HG03469 (cell line): Measurements from ENCODE around the gene WDR1.
A peak's percentile ranks its signal among the peaks of the same experiment; 100 is the strongest.

Source experiments
- ATAC-seq: cut with Tn5 transposase; IDR thresholded peaks from one replicate; pipeline ENCODE4 v1.9.1; 2021; ENCODE audit warnings: mild to moderate bottlenecking, moderate library complexity, moderate number of reproducible peaks; ENCODE audit not compliant: unreplicated experiment

The WDR1 gene

GRCh38 chr4:10116569-10117358 is at the start of gene WDR1:
WDR1 (minus strand) TSS chr4:10116799; CDS start chr4:10116666, 133 bp downstream.
- peak; percentile 88 for ATAC-seq

GRCh38 chr4:10164877-10165283 is 48.3 kb upstream of the WDR1 start:
- ATAC-seq: no peak

GRCh38 chr4:10163296-10163695 is 46.7 kb upstream of the WDR1 start:
- no peak for ATAC-seq

- ATAC-seq: no peak
Measured at GRCh38 chr4:10162341-10163000, 45.9 kb upstream of the WDR1 start.

DNA sequence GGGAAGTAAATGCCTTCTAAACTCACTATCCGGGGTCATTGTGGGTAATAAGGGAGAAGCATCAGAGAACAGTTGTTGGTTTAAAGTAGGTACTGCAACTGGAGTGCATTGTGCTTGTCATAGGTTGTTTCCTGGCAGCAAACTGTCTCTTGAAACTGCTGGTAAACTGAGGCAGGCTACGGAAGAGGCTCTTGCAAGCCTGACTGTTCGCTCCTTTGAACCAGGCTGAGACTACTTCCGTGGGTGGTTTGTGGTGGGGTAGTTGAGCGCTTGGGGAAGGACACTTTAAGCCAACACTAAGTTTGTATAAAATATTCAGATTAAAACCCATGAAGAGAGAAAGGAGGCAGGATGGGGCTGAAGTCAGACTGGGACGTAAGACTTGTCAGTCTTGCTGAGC is 45.2 kb upstream of the WDR1 start:
- no peak for ATAC-seq

- no peak for ATAC-seq
Measured at GRCh38 chr4:10161146-10161545, 44.5 kb upstream of the WDR1 start.

DNA sequence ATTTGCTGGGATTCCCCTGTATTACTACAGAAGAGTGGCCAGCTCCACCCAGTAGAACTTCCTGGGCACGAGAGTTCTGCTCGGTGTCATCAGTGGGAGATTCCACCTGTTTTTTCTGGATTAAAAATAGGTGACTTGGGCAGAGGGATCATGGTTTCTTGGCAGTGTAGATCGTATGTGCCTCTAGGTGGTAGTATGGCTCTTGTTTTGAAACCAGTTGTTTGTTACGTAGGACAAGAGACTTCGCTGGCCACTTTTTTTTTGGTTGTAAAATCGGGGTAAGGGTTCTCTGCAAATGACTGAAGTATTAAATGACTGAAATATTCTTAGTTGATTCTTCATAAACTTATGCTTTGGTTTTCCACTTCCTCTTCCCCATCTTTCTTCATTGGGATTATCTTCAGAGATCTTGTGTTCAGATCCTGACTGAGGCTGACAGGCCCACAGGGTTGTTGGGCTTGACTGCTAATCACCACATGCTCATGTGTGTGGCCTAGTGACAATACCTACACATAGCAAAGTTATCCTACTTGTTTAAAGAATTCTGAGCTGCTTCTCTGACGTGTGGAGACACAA is 43.8 kb upstream of the WDR1 start:
- no peak for ATAC-seq

DNA sequence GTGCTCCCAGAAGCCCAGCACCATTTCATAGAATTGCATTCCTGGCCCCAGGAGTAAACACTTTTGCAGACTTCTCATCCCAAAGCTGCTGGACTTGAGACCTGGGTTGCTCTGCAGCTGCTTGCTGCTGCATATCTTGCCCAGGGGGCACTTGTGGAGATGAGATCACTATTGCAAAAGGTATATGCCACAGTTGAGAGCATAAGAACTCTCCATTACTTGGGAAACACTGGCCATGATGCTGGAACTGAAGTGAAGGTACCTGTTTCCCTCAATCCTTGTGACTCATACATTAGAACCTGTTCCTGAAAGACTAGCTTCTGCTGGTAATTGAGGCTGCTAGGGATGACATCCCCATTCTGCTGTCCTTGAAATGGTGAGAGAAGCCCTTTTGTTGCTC is 43.1 kb upstream of the WDR1 start:
- ATAC-seq: no peak

GRCh38 chr4:10158333-10158942 is 41.8 kb upstream of the WDR1 start:
- no peak for ATAC-seq

GRCh38 chr4:10157478-10158332 is 41.1 kb upstream of the WDR1 start:
- ATAC-seq: peak; percentile 67

GRCh38 chr4:10154241-10154640 is 37.6 kb upstream of the WDR1 start:
- ATAC-seq: no peak

DNA sequence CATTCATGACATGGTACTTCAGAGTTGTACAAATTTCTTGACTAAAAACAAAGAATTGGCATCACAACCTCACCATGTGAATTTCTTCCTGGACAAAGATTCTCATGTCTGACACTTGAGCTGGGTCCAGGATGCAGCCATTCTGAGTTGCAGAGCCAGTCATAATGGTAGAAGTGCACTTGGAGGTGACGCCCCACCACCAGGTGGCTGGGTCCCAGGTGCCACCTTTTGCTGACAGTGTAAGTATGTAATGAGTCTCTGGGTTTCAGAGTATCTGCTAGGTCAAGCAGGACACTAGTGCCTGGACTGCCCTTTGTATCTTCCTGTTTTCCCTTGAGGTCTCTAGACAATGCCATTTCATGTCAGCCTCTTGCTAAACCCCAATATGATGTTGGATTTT is 36.6 kb upstream of the WDR1 start:
- no peak for ATAC-seq

DNA sequence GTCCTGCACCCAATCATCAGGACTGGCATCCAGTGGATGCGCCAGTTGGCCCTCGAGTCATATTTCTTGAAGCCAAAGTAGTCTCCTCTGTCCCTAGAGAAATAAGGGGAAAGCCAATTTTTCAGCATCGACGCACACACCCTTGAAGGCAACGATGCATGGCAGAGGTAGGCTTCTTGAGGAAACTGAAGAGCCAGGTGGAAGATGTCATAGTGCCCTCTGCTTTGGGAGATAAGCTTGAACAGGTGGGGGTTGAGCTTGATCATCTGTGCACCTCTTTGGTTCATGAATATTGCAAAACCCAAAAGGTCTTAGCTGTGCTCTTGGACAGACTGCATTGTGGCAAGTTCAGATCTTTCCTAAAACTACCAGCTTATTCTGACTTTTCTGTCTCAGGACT is 34.6 kb upstream of the WDR1 start:
- ATAC-seq: peak; percentile 65

DNA sequence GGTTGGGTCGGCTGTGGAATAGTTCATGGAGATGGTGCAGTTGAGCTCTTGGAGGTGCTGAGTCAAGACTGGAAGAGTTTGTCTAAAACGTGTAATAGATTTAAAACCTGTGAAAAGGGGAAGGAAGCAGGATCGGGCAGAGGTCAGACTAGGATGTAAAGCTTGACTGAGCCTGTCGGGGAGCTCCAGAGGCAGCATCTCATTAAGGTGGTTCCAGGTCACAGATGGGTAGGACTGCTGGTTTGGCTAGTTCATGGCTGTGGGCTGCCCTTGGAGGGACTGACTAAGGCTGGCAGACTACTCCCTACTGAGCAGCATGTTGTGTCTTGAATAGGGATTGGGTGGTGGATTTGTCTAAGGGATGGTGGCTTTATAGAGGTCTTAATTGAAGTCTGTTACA is 28.4 kb upstream of the WDR1 start:
- ATAC-seq: no peak

- ATAC-seq: no peak
Measured at GRCh38 chr4:10144479-10144878, 27.9 kb upstream of the WDR1 start.

GRCh38 chr4:10143171-10143570 is 26.6 kb upstream of the WDR1 start:
- no peak for ATAC-seq

DNA sequence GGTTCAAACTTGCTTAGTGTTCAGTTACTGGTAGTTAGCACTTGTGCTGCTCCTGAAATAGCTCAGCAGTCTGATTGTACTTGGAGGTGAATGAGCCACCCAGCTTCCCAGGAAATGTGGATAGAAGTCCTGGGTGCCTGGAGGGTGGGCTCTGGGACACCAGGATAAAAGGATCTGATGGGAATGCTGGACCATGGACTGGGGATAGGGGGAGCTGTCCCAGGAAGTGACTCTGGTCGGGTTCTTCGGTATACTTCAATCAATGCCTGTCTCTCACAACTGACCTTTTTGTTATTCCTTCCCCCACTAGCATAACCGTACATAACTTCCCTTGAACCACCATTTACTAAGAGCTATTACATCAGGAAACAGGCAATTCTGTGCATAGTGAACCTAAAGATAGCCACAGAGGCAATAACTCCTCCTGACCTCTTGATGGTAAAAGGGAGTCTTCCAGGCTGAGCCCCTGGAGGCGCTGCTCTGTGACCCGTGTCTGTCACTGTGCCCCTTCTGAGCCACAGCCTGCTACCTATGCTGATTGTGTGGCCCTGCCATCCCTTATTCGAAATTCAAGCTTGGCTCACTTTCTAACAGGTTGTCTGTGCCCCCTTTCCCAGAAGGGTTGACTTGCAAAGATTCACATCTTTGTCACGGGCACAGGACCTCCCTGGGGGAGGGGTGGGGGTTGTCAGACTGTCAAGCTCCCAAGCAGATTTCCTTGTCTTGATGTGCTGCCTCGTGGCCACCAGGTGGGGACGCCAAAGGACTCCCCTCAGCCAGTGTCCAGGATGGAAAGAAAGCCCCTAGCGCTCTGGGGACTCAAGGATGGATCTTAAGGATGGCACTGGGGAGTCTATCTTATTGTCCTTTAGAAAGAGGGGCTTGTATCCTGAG is 24.5 kb upstream of the WDR1 start:
- ATAC-seq: no peak

- no peak for ATAC-seq
Measured at GRCh38 chr4:10139518-10139917, 22.9 kb upstream of the WDR1 start.

DNA sequence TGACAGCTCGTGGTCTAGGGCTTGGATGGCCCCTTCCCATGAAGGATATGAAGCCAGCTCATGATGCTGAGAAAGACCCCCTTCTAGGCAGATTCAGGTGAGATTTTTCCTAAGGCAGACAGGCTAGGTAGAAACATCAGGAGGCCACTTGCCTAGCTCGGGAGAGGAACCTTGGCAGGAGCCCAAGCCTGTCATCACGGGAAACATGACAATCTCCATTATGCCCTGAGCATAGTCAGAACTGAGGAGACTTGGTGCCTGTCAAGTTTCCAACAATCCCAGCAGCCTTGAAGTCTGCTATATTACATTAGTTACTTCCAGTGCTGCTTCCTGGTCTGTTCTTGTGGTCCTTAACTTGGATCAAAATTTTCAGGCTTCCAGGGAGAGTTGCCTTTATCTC is 18.7 kb upstream of the WDR1 start:
- no peak for ATAC-seq

DNA sequence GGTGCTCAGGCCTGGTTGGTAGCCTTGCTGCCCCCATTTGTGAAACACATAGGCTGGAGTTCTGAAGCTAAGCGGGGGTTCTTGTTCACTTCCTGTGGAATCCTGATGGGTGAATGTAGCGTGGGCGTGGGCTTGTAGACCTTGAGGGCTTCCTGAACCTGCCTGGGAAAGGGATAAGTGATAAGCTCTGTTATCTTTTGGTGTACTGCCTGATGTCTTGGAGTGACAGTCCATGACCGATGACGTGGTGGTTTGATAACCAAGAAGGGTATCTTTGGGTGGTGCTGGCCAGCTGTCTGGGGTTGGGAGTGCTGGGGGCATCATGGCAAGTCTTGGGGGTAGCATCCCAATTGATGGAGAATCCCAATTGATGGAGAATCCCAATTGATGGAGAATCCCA is 17.5 kb upstream of the WDR1 start:
- no peak for ATAC-seq
